Spleen (tissue), 11 donors: ENCODE measurements around the gene ATF6B. TPM values are rescaled to one million over a fixed set of nuclear protein-coding genes. Genes with fewer than 3 reads are reported as not detected.

Source experiments
- DNase-seq: peaks from one replicate; pipeline ENCODE4 v3.0.0-alpha.2; 2020
- H3K27ac ChIP-seq, 8 donors: fragments of 200-600 bp; sonication (generic) in 7 of 8; 1 replicate in 4 of 8; 2 replicates in 4 of 8; pipeline versions ENCODE4 v1.5.0 to v1.8.0; 2016 to 2021; ENCODE audit warnings: inconsistent platforms in 4 of 8, mild to moderate bottlenecking in 4 of 8, moderate library complexity in 1 of 8
- H3K27me3 ChIP-seq, 7 donors: fragments of 200-600 bp; sonication (generic) in 6 of 7; replicated peaks in 1 of 7; 1 replicate in 4 of 7; 2 replicates in 3 of 7; pipeline versions ENCODE4 v1.5.0 to v1.8.0; 2016 to 2021; ENCODE audit warnings: inconsistent platforms in 3 of 7, mild to moderate bottlenecking in 1 of 7
- H3K36me3 ChIP-seq, 6 donors: fragments of 200-600 bp; sonication (generic) in 5 of 6; 1 replicate in 4 of 6; 2 replicates in 2 of 6; pipeline versions ENCODE4 v1.5.0 to v1.8.0; 2016 to 2021; ENCODE audit warnings: inconsistent platforms in 2 of 6
- H3K4me1 ChIP-seq, 6 donors: fragments of 200-600 bp; sonication (generic) in 5 of 6; 1 replicate in 3 of 6; 2 replicates in 3 of 6; pipeline versions ENCODE4 v1.5.0 to v1.8.0; 2016 to 2021; ENCODE audit warnings: inconsistent platforms in 3 of 6
- H3K4me3 ChIP-seq, 8 donors: fragments of 200-600 bp; sonication (generic) in 7 of 8; 1 replicate in 4 of 8; 2 replicates in 4 of 8; pipeline versions ENCODE4 v1.5.0 to v1.8.0; 2016 to 2021; ENCODE audit warnings: inconsistent platforms in 4 of 8, mild to moderate bottlenecking in 4 of 8, moderate library complexity in 2 of 8
- H3K9me3 ChIP-seq, 8 donors: fragments of 200-600 bp; sonication (generic) in 7 of 8; 1 replicate in 4 of 8; 2 replicates in 4 of 8; pipeline versions ENCODE4 v1.5.0 to v1.8.0; 2016 to 2021; ENCODE audit warnings: inconsistent platforms in 4 of 8
- CTCF ChIP-seq, 11 experiments: fragments of 200-600 bp in 7 of 11; fragments of 450-650 bp in 4 of 11; sonication (generic) in 4 of 11; IDR thresholded peaks in 8 of 11; conservative IDR thresholded peaks in 3 of 11; 1 replicate in 7 of 11; 2 replicates in 4 of 11; pipeline versions ENCODE4 v1.4.0 to v1.8.0; 2016 to 2021; ENCODE audit warnings: antibody characterized with exemption in 11 of 11, inconsistent platforms in 4 of 11, mild to moderate bottlenecking in 1 of 11
- POLR2A ChIP-seq, 3 donors: fragments of 450-650 bp; IDR thresholded peaks; one replicate each; pipeline ENCODE4 v1.5.1; 2017; ENCODE audit warnings: antibody characterized with exemption in 3 of 3, mild to moderate bottlenecking in 1 of 3
- POLR2AphosphoS5 ChIP-seq, 3 donors: sonication (generic); formaldehyde crosslinking; IDR thresholded peaks; one replicate each; pipeline ENCODE4 v1.5.1; 2017; ENCODE audit warnings: antibody characterized with exemption in 3 of 3
- WGBS, 5 donors: extraction: QIAGEN DNeasy Blood & Tissue Kit in 3 of 5; methylation state at CpG; one replicate each; pipeline versions ENCODE4 v1.1.5 to v1.1.7; 2013 to 2018; 5-methylcytosine and 5-hydroxymethylcytosine counted together
- intact Hi-C: fragments of 100-400 bp; cut with DNase I; formaldehyde crosslinking; loops from one replicate; pipeline ENCODE4 v1.15.0; 2023; ENCODE audit warnings: low total_unique reads
- polyA plus RNA-seq, 3 donors: library from polyadenylated mRNA; stranded (reverse); fragments of 200-250 nt; gene quantifications; one replicate each; pipeline ENCODE4 v1.2.1, GENCODE V29; 2013
- total RNA-seq, 7 donors: library from RNA; depleted of rRNA in 3 of 7; stranded (reverse); fragments of >200 nt in 3 of 7; fragmentation: NEBNext Ultra II Directional in 4 of 7; extraction: Animal tissue kit (Norgen Biotek cat#: 25700) in 4 of 7; gene quantifications; one replicate each; pipeline versions ENCODE4 v1.1.0 to v1.2.1, GENCODE V29; 2016 to 2021
- donor health status: healthy with polysubstance abuse.
- donor health status: DM: no; HTN: no; CAD: no; lungs with moderate emphysema.
- donor health status: DM: no; HTN: no; CAD: no.
- donor health status: Bipolar disorder and iron deficiency.
- donor health status: healthy.
- donor health status: DM: no; HTN: no; CAD: no.
- donor health status: DM: yes; HTN: yes; CAD: no.

Gene ATF6B
- total and polyA plus RNA-seq, 10 donors = 45.3 to 126 (median 92.7) TPM

- Histone ChIP-seq H3K27me3 (no peaks in the 10 kb centered on the region), H3K4me1 (peaks cover 0 to 6% (median 0%) of the 10 kb centered on the region in 6 donors), H3K27ac (no peak overlapping the region), H3K36me3 (peaks cover 0 to 87% (median 11%) of the 10 kb centered on the region in 6 donors), H3K9me3 (no peaks in the 10 kb centered on the region), H3K4me3 (no peak overlapping the region)
- DNase-seq = no peak
- no peak for TF ChIP-seq CTCF (IDR thresholded peaks at IDR 0.05 in 8 of 11, conservative IDR thresholded peaks at IDR 0.05 in 3 of 11)
- no peak for TF ChIP-seq POLR2A (IDR thresholded peaks at IDR 0.05)
- no peak for TF ChIP-seq POLR2AphosphoS5 (IDR thresholded peaks at IDR 0.05)
- intact Hi-C loops = no loop called here
- WGBS, 5 donors = 66 to 78% (median 74%) methylated on average over 3 of the region's 3 CpGs
Observed at GRCh38 chr6:32073101-32073500, 54.9 kb downstream of the ATF6B start.

- H3K4me3 ChIP-seq = no peak overlapping the region
- no peak for DNase-seq
- intact Hi-C loops = no loop called here
- TF ChIP-seq POLR2AphosphoS5 (IDR thresholded peaks at IDR 0.05) (no peak), CTCF (IDR thresholded peaks at IDR 0.05 in 8 of 11, conservative IDR thresholded peaks at IDR 0.05 in 3 of 11) (no peak), POLR2A (IDR thresholded peaks at IDR 0.05) (no peak)
- no peaks in the 10 kb centered on the region for H3K27me3 ChIP-seq
- no peak overlapping the region for H3K27ac ChIP-seq
- H3K4me1 ChIP-seq = no peaks in the 10 kb centered on the region
- 72 to 86% (median 76%) methylated on average over 16 of the region's 16 CpGs for WGBS, 5 donors
- peaks cover 0 to 87% (median 11%) of the 10 kb centered on the region in 6 donors for H3K36me3 ChIP-seq
- no peaks in the 10 kb centered on the region for H3K9me3 ChIP-seq
Observed at GRCh38 chr6:32070814-32071543, 57.1 kb downstream of the ATF6B start.

GRCh38 chr6:32069878-32070515, 58.0 kb downstream of the ATF6B start:
- 82 to 87% (median 85%) methylated on average over 19 to 24 of the region's 24 CpGs for WGBS, 5 donors
- TF ChIP-seq CTCF (IDR thresholded peaks at IDR 0.05 in 8 of 11, conservative IDR thresholded peaks at IDR 0.05 in 3 of 11) (no peak), POLR2AphosphoS5 (IDR thresholded peaks at IDR 0.05) (no peak), POLR2A (IDR thresholded peaks at IDR 0.05) (no peak)
- peaks cover 0 to 92% (median 11%) of the 10 kb centered on the region in 6 donors for H3K36me3 ChIP-seq
- no peak for DNase-seq
- H3K4me1 ChIP-seq = no peaks in the 10 kb centered on the region
- no peak overlapping the region for H3K27ac ChIP-seq
- intact Hi-C loops = no loop called here
- no peaks in the 10 kb centered on the region for H3K9me3 ChIP-seq
- H3K4me3 ChIP-seq = no peak overlapping the region
- H3K27me3 ChIP-seq = no peaks in the 10 kb centered on the region

GRCh38 chr6:32069460-32069859, 58.6 kb downstream of the ATF6B start:
- H3K36me3 ChIP-seq = peaks cover 0 to 92% (median 14%) of the 10 kb centered on the region in 6 donors
- DNase-seq = no peak
- H3K4me1 ChIP-seq = no peaks in the 10 kb centered on the region
- intact Hi-C loops = no loop called here
- H3K27ac ChIP-seq = no peak overlapping the region
- 87 to 95% (median 89%) methylated on average over 17 of the region's 17 CpGs for WGBS, 5 donors
- H3K27me3 ChIP-seq = no peaks in the 10 kb centered on the region
- H3K9me3 ChIP-seq = no peaks in the 10 kb centered on the region
- TF ChIP-seq POLR2A (IDR thresholded peaks at IDR 0.05) (no peak), CTCF (IDR thresholded peaks at IDR 0.05 in 8 of 11, conservative IDR thresholded peaks at IDR 0.05 in 3 of 11) (no peak), POLR2AphosphoS5 (IDR thresholded peaks at IDR 0.05) (no peak)
- no peak overlapping the region for H3K4me3 ChIP-seq
